Adrenal gland (tissue), 12 donors: ENCODE data around the gene NEU1. TPM values are rescaled to one million over a fixed set of nuclear protein-coding genes. Genes with fewer than 3 reads are reported as not detected.
"Not testable (repeated sequence)": the region's sequence is repeated elsewhere in the genome, so short reads cannot be mapped to it uniquely, and the experiment has no call there.

ENCODE experiments used
- DNase-seq, 7 donors: peaks; one replicate each; pipeline ENCODE4 v3.0.0-alpha.2; 2019 to 2020
- H3K27ac ChIP-seq, 5 donors: fragments of 200-600 bp; sonication (generic) in 4 of 5; 1 replicate in 3 of 5; 2 replicates in 2 of 5; pipeline versions ENCODE4 v1.5.1 to v1.8.0; 2016 to 2020; ENCODE audit warnings: mild to moderate bottlenecking in 1 of 5
- H3K27me3 ChIP-seq: fragments of 200-600 bp; 2 replicates; pipeline ENCODE4 v1.8.0; 2021
- H3K36me3 ChIP-seq, 2 donors: fragments of 200-600 bp; replicated peaks in 1 of 2; 1 replicate in 1 of 2; 2 replicates in 1 of 2; pipeline versions ENCODE4 v1.5.1 to v1.8.0; 2018 to 2022
- H3K4me1 ChIP-seq, 2 donors: fragments of 200-600 bp; replicated peaks in 1 of 2; 1 replicate in 1 of 2; 2 replicates in 1 of 2; pipeline versions ENCODE4 v1.5.1 to v1.8.0; 2018 to 2021
- H3K4me3 ChIP-seq, 4 donors: fragments of 200-600 bp; sonication (generic) in 3 of 4; one replicate each; pipeline ENCODE4 v1.5.1; 2016 to 2018
- H3K9me3 ChIP-seq, 3 donors: fragments of 200-600 bp; sonication (generic) in 1 of 3; replicated peaks in 1 of 3; 1 replicate in 2 of 3; 2 replicates in 1 of 3; pipeline versions ENCODE4 v1.5.1 to v1.8.0; 2016 to 2021
- CTCF ChIP-seq, 6 experiments: fragments of 450-650 bp in 4 of 6; fragments of 200-600 bp in 2 of 6; sonication (generic) in 1 of 6; IDR thresholded peaks; 1 replicate in 5 of 6; 2 replicates in 1 of 6; pipeline versions ENCODE4 v1.5.1 to v1.8.0; 2016 to 2021; ENCODE audit warnings: antibody characterized with exemption in 6 of 6, mild to moderate bottlenecking in 2 of 6, moderate library complexity in 1 of 6
- POLR2A ChIP-seq, 2 donors: fragments of 450-650 bp; IDR thresholded peaks; one replicate each; pipeline ENCODE4 v1.6.1; 2017; ENCODE audit warnings: antibody characterized with exemption in 2 of 2, mild to moderate bottlenecking in 2 of 2, moderate library complexity in 1 of 2
- WGBS, 4 donors: extraction: QIAGEN DNeasy Blood & Tissue Kit in 2 of 4; methylation state at CpG; one replicate each; pipeline versions ENCODE4 v1.1.5 to v1.1.7; 2013 to 2017; 5-methylcytosine and 5-hydroxymethylcytosine counted together
- intact Hi-C, 2 donors: fragments of 100-400 bp; cut with DNase I; formaldehyde crosslinking; loops; one replicate each; pipeline versions ENCODE4 v1.14.1 to v1.15.0; 2022 to 2023
- polyA plus RNA-seq, 3 donors: library from polyadenylated mRNA; stranded (reverse); fragments of 200-250 nt in 2 of 3; fragments of 350-450 nt in 1 of 3; fragmentation: Illumina TruSeq in 1 of 3; extraction: RNeasy Lipid Tissue Mini Kit (QIAGEN cat#74804) in 1 of 3; gene quantifications; one replicate each; pipeline ENCODE4 v1.2.3, GENCODE V29; 2013 to 2014
- total RNA-seq, 9 donors: library from RNA; depleted of rRNA in 4 of 9; stranded (reverse); fragments of >200 nt in 4 of 9; fragments of 120-200 nt in 1 of 9; fragmentation: NEBNext Ultra II Directional in 1 of 9; extraction: Animal tissue kit (Norgen Biotek cat#: 25700) in 1 of 9; gene quantifications; one replicate each; pipeline versions ENCODE4 v1.1.0 to v1.2.4, GENCODE V29; 2013 to 2023
- donor health status: healthy with polysubstance abuse.
- donor health status: Bipolar disorder and iron deficiency.
- donor health status: DM: yes; HTN: yes; CAD: no.
- donor health status: DM: no; HTN: no; CAD: no.
- donor health status: DM: no; HTN: no; CAD: no.
- donor health status: DM: yes; HTN: yes; CAD: no.

Gene NEU1
- total and polyA plus RNA-seq, 12 donors = 57.8 to 178 (median 108) TPM

GRCh38 chr6:31871046-31871659, 8.5 kb upstream of the NEU1 start:
- Histone ChIP-seq H3K27ac (peak overlapping the region in 4 of 5 donors; percentile 12 to 89 (median 76)), H3K9me3 (no peaks in the 10 kb centered on the region), H3K36me3 (no peaks in the 10 kb centered on the region), H3K4me1 (peaks cover 16 to 20% of the 10 kb centered on the region in 2 donors), H3K4me3 (no peak overlapping the region), H3K27me3 (no peaks in the 10 kb centered on the region)
- TF ChIP-seq POLR2A (IDR thresholded peaks at IDR 0.05) (peak in 1 of 2 donors; percentile 50), CTCF (IDR thresholded peaks at IDR 0.05) (no peak)
- intact Hi-C loops = no loop called here
- 32 to 55% (median 51%) methylated on average over 4 to 9 of the region's 9 CpGs for WGBS, 4 donors
- DNase-seq = peak in 5 of 7 donors; percentile 51 to 73 (median 67)

DNA sequence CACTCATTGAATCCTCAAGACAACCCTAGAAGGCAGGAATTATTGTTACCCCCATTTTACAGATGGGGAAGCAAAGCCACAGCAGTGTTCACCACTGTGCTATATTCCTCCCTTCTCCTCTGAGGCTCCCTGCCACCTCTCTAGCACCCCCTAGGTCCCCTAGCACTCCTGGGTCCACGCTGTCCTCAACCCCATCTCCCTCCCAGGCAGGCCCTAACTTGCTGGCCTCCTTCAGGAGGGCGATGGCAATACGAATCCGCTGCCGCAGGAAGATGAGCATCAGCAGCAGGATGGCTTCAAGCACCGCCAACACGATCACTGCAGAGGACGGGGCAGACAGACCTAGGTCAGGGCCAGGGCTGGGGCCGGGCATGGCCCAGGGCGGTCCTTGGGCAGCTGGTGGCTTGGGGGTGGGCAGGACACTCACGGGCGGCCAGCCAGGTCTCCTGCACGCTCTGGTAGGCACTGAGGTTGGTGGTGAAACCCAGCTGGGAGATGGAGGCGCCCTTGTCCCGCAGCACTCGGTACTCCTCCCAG, 7.8 kb upstream of the NEU1 start:
- Histone ChIP-seq H3K27ac (peak overlapping the region in 4 of 5 donors; percentile 12 to 89 (median 76)), H3K36me3 (no peaks in the 10 kb centered on the region), H3K9me3 (no peaks in the 10 kb centered on the region), H3K27me3 (no peaks in the 10 kb centered on the region), H3K4me3 (no peak overlapping the region), H3K4me1 (peaks cover 16 to 20% of the 10 kb centered on the region in 2 donors)
- DNase-seq = peak in 6 of 7 donors; percentile 68 to 85 (median 78)
- peak in 1 of 6 experiments; percentile 13 for TF ChIP-seq CTCF (IDR thresholded peaks at IDR 0.05)
- TF ChIP-seq POLR2A (IDR thresholded peaks at IDR 0.05) = no peak
- intact Hi-C loops = no loop called here
- 44 to 50% (median 46%) methylated on average over 11 to 16 of the region's 16 CpGs for WGBS, 4 donors

DNA sequence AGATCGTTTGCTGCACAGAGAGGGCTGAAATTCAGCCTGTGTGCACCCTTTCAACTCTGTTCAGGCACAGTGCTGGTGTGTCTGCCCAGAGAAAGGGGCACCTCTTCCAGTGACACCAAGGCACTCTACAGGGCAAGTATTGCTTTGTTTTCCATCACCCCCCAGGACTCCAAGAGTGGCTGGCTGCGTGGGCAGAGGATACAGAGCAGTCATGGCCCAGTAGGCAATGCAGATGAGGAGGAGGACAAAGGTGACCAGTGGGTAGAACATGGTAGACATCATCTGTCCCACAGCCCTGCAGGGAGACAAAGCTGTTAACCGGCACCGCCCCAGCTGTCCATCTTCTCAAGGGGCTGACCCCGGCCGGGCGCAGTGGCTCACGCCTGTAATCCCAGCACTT, 6.7 kb upstream of the NEU1 start:
- DNase-seq = no peak
- no peak for TF ChIP-seq CTCF (IDR thresholded peaks at IDR 0.05)
- TF ChIP-seq POLR2A (IDR thresholded peaks at IDR 0.05) = no peak
- Histone ChIP-seq H3K4me1 (peaks cover 16 to 20% of the 10 kb centered on the region in 2 donors), H3K27ac (no peak overlapping the region), H3K9me3 (no peaks in the 10 kb centered on the region), H3K4me3 (no peak overlapping the region), H3K36me3 (no peaks in the 10 kb centered on the region), H3K27me3 (no peaks in the 10 kb centered on the region)
- 79 to 92% (median 88%) methylated on average over 3 to 8 of the region's 8 CpGs for WGBS, 4 donors
- intact Hi-C loops = no loop called here

DNA sequence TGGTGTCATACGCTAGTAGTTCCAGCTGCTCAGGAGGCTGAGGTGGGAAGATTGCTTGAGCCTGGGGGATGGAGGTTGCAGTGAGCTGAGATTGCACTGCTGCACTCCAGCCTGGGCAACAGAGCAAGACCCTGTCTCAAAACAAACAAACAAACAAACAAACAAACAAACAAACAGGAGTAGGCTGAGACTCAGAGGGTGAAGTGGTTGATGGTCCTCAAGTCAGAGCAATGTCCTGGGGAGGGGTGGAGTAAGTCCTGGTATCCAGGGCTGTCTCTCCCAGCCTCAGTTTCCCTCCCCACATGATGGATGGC, 6.0 kb upstream of the NEU1 start:
- H3K4me3 ChIP-seq, H3K36me3 ChIP-seq, H3K27me3 ChIP-seq, intact Hi-C loops, H3K27ac ChIP-seq, H3K9me3 ChIP-seq, DNase-seq: not testable (repeated sequence)
- WGBS, 4 donors = 87 to 100% (median 97%) methylated on average over 1 of the region's 1 CpG
- H3K4me1 ChIP-seq = peaks cover 16 to 26% of the 10 kb centered on the region in 2 donors
